Stimulated activated CD8-positive, alpha-beta memory T cell treated with anti-CD3 and anti-CD28 coated beads, Interleukin-4, amount 100 ng/mL, for 4 hours (primary cell): ENCODE results near the gene LINC00237.

Experiments
- DNase-seq, 2 donors: peaks; one replicate each; pipeline ENCODE4 v3.0.0-alpha.2; 2020; ENCODE audit warnings: low read depth in 2 of 2, low spot score in 1 of 2

LINC00237 gene

DNA sequence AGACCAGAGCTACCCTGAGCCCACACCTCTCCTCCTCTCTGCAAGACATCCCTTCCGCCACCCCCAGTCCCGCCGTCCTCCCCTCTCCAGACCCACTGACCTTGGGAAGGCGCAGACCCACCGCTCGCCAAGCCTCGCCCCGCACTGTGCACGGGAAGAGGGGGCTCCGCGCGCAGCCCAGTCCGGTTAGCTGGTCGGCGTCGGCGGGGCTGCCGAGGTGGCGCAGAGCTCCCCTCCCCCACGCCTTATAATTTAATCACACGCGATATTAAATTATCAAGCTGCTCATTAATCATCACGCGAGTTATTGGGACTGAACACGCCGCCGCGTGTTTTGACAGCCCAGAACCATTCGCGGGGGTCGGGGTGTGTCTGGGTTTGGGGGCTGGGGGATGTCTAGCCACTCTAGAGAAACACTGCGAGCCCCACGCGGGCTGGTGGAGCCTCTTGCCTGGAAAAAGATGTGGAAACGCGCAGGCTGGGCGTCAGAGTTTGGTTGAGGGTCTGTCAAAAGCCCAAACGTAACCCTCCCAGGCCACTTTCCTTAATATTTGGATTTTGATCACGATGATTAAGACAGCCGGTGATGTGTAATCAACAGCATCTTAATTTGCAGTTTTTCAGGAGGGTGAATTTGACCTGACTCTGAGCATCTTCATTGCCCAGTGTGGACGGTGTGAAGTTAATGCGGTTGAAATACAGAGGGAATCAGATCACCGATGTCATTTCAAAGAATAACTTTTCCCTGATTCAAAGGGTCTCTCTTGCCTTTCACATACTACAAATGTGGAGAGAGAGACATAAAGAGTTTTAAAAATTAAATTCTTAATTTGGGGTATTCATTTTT lies at the start of gene LINC00237:
TSS of gene LINC00237 (minus strand) at position 188 of the 847 bp plus-strand sequence.
- no peak for DNase-seq

DNA sequence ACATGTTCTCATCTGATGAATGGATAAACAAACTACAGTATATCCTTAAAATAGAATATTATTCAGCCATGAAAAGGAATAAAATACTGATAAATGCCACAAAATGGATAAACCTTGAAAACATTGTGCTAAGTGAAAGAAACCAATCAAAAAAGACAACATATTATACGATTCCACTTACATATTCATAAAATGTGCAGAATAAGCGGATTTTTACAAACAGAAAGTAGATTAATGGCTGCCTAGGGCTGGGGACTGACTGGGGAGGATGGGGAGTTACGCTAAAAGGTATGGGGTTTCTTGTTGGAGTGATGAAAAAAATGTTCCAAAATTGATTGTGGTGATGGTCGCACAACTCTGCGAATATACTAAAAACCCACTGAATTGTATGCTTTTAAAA lies 49.1 kb upstream of the LINC00237 start:
- DNase-seq: no peak

DNA sequence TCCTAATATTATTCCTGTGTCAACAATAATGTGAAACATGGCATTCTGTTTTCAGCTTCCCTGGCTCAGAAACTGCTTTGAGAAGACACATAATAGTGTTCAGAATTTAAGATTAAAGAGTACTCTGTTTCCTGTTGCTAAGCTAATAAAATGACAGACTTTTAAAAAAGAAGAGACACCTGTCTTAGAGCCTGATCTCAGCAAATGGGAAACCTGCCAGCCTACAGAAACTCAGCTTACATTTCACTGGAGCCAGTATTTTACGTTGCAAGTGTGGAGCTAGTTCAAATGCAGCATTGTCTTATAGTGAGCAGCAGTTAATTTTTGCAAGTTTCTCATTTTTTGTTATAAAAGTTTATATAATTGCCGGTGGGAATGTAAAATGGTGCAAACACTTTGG lies 48.5 kb upstream of the LINC00237 start:
- no peak for DNase-seq

GRCh38 chr20:21151791-21152190 lies 45.6 kb upstream of the LINC00237 start:
- no peak for DNase-seq

GRCh38 chr20:21149344-21149743 lies 43.2 kb upstream of the LINC00237 start:
- no peak for DNase-seq

- DNase-seq: no peak
These were observed 41.4 kb upstream of the LINC00237 start for GRCh38 chr20:21147593-21147992.

DNA sequence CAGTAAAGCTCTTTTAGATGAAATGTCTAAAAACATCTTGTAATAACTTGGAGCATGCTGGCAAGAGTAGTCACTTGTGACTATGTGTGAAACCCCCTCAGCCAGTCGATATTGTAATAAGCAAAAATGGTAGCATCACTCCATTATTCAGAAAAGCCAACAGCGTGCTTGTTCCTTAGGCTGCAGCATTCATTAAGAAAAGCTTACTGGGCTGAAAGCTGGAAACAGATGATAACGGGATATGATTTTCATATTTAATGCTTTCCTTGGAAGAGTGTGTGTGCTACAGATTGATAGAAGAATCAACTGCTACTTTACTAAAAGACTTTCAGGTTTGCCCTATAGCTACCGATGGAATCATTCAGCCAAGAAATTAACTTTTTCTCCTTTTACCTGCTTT lies 40.1 kb upstream of the LINC00237 start:
- no peak for DNase-seq

GRCh38 chr20:21145424-21145823 lies 39.3 kb upstream of the LINC00237 start:
- DNase-seq: no peak

DNA sequence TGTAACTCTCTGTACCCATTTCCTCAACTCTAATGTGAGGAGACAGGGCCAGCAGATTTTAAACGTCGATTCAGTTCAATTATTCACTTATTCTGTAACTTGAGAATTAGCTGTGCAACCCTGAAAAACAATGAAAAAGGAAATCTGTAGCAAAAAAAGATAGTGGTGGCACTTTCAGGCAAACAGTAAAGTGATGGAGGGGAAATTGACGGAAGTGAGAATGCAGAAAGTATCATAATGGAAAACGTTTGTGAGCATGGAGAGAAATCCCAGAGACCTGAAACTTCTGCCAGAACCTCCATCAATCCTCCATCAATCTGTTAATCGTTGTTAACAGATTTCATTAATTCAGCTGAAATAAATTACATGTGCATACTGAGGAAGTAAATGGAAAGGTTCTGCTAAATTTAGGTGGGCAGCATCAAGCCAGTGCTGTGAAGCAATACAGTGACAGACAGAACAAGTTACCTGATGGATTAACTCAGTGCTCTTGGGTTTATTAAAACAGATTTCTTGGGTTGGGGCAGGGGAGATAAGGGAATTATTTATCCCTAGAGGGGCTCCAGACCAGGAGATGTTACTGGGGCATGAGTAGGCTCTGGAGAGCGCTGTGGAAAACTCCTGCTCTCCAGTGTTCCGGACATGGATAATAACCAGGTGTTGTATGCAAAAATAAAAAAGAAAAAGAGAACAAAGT lies 37.2 kb upstream of the LINC00237 start:
- no peak for DNase-seq

DNA sequence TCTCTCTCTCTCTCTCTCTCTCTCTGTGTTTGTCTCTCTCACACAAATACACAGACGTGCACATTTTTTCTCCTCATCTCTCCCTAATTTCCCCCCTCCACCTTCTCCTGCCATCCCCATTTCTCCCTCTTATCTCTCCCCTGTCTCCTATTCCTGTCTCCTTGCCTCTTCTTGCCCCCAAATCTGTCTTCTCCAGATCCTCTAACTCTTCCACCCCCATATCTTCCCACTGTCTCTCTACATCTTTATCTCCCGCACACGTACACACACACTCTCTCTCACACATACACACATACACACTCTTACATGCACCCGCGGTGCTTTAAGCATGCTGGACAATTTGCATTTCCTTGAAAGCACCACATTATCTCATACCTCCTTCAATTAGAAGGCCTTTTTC lies 35.7 kb upstream of the LINC00237 start:
- no peak for DNase-seq

GRCh38 chr20:21139881-21140566 lies 33.9 kb upstream of the LINC00237 start:
- no peak for DNase-seq

- DNase-seq: no peak
These were observed 30.9 kb upstream of the LINC00237 start for GRCh38 chr20:21137078-21137477.

DNA sequence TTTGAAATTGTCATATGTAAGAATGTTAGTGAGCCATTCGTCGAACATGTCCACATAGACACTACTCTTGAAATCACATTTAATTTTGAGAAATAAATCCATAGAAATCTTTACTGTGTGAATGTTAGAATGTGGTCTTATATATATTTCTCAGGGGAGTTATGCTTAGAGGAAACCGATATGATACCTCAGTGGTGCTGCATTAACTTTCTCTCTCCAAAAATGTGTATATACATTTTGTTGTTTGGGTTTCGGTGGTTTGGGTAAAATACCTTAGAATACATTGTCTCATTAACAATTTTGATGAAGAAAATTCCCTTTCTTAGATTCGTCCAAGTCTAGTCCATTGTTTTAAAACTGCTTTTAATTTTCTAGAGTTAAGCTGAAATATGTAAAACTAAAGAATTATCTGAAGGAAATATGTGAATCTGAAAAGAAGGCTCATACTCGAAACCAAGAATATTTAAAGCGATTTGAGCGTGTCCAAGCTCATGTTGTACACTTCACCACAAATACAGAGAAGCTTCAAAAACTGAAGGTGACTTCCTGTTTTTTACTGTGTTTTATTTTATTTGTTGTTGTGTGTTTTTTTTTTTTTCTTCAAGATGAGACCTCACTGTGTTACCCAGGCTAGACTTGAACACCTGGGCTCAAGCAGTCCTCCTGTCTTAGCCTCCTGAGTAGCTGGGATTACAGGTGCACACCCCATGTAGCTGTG lies 30.0 kb upstream of the LINC00237 start:
- DNase-seq: no peak

DNA sequence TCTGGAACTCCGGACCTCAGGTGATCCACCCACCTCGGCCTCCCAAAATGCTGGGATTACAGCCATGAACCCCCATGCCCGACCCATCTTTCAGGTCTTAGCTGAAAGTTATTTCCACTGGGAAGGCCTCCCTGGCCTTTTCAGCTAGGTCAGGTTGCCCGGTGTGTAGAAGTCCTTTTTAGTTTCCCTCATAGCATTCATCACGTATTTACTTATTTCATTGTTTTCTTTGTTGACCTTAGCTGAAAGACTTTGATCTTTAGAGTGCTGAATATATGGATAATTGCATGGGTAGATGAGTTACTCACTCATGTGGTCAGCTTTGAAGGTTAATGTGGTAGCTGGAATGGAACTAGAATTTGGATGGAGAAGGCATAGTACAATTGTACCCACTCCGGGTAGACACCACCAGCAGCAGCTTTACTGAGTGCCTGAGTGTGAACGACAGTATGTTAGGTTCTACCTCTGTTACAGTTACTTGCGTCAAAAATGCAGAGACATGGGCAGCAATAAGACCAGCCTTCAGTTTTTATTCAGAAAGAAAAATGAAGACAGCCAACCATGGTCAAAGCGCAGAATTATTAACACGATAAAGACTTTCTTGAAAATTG lies 28.8 kb upstream of the LINC00237 start:
- no peak for DNase-seq

GRCh38 chr20:21133917-21134622 lies 27.9 kb upstream of the LINC00237 start:
- DNase-seq: no peak

DNA sequence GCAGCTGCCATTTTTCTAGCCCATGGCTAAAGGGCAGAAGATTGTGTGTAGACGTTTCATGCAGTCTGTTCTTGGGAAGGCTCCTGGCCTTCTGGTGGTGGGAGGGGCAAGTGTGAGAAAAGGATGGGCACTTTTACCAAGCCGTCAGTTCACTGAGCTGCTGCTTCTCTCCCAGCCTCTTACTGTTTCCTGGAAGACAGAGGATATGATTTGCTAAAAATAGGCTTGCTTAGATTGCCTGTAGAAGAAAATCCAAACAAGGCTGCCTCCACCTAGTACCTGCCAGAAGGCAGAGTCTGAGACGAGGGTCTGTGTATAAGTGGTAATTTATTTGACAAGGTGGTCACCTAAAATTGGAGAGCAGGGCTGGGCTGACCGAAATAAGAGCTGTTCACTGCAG lies 27.2 kb upstream of the LINC00237 start:
- DNase-seq: no peak

- no peak for DNase-seq
These were observed 23.7 kb upstream of the LINC00237 start for GRCh38 chr20:21129861-21130260.

GRCh38 chr20:21127201-21127981 lies 21.2 kb upstream of the LINC00237 start:
- DNase-seq: no peak

DNA sequence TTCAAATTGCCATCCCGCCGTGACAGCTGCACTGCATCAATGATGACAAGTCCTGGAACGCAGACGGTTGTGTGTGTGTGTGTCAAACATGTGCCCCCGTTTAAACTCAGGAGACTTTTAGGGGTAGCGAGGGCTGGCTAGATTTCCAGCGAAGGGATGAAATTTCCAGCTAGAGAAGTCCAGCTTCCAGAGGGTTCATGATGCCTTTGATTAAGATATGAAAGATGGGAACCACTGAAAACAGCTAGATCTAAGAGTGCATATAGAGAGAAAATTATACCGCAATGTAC lies 20.4 kb upstream of the LINC00237 start:
- no peak for DNase-seq
